K562 (cell line): ENCODE measurements around the gene MFAP3L. TPM values are rescaled to one million over a fixed set of nuclear protein-coding genes. Genes with fewer than 3 reads are reported as not detected.

Experiments
- ATAC-seq: fragments of 200-7000 bp; cut with Tn5 transposase; 3 replicates; pipeline ENCODE4 v1.9.1; 2020; ENCODE audit warnings: moderate library complexity
- BruUV-seq: library from RNA; stranded (reverse); fragments of 400-500 nt; replicated peaks from 2 replicates; lab custom pipeline; 2021; lab: Mats Ljungman, UMichigan
- CTCF ChIA-PET: fragments of 300-600 bp; formaldehyde crosslinking; extraction: SDS; loops from one replicate; lab custom pipeline; 2021; ENCODE audit warnings: low intra/inter-chr PET ratio; lab: Yijun Ruan, JAX
- POLR2A ChIA-PET: fragments of 300-600, 350-650 bp; sonication (Branson Sonifier 250); formaldehyde crosslinking; extraction: SDS; loops from one replicate; lab custom pipeline; 2021; ENCODE audit warnings: antibody characterized with exemption, inconsistent platforms; lab: Yijun Ruan, JAX
- DNase-seq, 4 experiments: peaks; one replicate each; pipeline versions ENCODE4 v3.0.0 to v3.0.0-alpha.2; 2011 to 2018; ENCODE audit warnings: low spot score in 3 of 4, mixed read lengths in 3 of 4; ENCODE audit errors: extremely low read depth in 1 of 4
- FAIRE-seq: peaks from 2 replicates; lab custom pipeline; 2011; peaks lifted over from hg19 to GRCh38; lab: Jason Lieb, UNC
- H2AFZ ChIP-seq: 2 replicates; pipeline ENCODE4 v1.6.0; 2011; ENCODE audit warnings: low read depth, low read length, control low read depth, inconsistent platforms
- H3K27ac ChIP-seq: fragments of 200-600 bp; 3 replicates; pipeline ENCODE4 v1.8.0; 2011; ENCODE audit warnings: low read depth, mild to moderate bottlenecking, control low read depth, inconsistent platforms, low read length, moderate library complexity, mixed read lengths; ENCODE audit errors: extremely low read depth
- H3K27me3 ChIP-seq, 2 experiments: fragments of 300-600 bp in 1 of 2; 2 replicates in 1 of 2; 3 replicates in 1 of 2; pipeline versions ENCODE4 v1.6.0 to v1.8.0; 2011; ENCODE audit warnings: inconsistent platforms in 2 of 2, low read length in 2 of 2, mild to moderate bottlenecking in 1 of 2, mixed read lengths in 1 of 2, moderate library complexity in 1 of 2; ENCODE audit not compliant: control insufficient read depth in 2 of 2, insufficient read depth in 2 of 2
- H3K36me3 ChIP-seq: fragments of 300-600 bp; 3 replicates; pipeline ENCODE4 v1.8.0; 2011; ENCODE audit warnings: mild to moderate bottlenecking, low read length, inconsistent platforms; ENCODE audit not compliant: control insufficient read depth, insufficient read depth
- H3K4me1 ChIP-seq, 2 experiments: fragments of 200-600 bp in 1 of 2; replicated peaks in 1 of 2; 2 replicates in 1 of 2; 3 replicates in 1 of 2; pipeline versions ENCODE4 v1.5.1 to v1.8.0; 2011; ENCODE audit warnings: inconsistent platforms in 2 of 2, low read length in 2 of 2, mild to moderate bottlenecking in 1 of 2, mixed read lengths in 1 of 2, moderate library complexity in 1 of 2; ENCODE audit not compliant: control insufficient read depth in 2 of 2, insufficient read depth in 2 of 2
- H3K4me2 ChIP-seq: 2 replicates; pipeline ENCODE4 v1.6.1; 2011; ENCODE audit warnings: low read length, control low read depth, inconsistent platforms, mixed read lengths; ENCODE audit not compliant: insufficient read depth
- H3K4me3 ChIP-seq: fragments of 200-600 bp; sonication (generic), shearing (Covaris generic); 2 replicates; pipeline ENCODE4 v1.5.1; 2016; ENCODE audit warnings: control low read depth, inconsistent platforms
- H3K79me2 ChIP-seq: fragments of 200-600 bp; 3 replicates; pipeline ENCODE4 v1.8.0; 2011; ENCODE audit warnings: low read length, inconsistent platforms; ENCODE audit not compliant: control insufficient read depth, insufficient read depth
- H3K9ac ChIP-seq, 2 experiments: 2 replicates each; pipeline versions ENCODE4 v1.6.0 to v1.6.1; 2011; ENCODE audit warnings: low read depth in 2 of 2, low read length in 2 of 2, control low read depth in 1 of 2, inconsistent platforms in 1 of 2, mild to moderate bottlenecking in 1 of 2, mixed read lengths in 1 of 2; ENCODE audit not compliant: insufficient read depth in 1 of 2
- H3K9me1 ChIP-seq: one replicate; pipeline ENCODE4 v1.6.0; 2011; ENCODE audit warnings: inconsistent platforms, mild to moderate bottlenecking, low read length, moderate library complexity; ENCODE audit not compliant: control insufficient read depth, insufficient read depth
- H3K9me3 ChIP-seq: replicated peaks from 2 replicates; pipeline ENCODE4 v1.5.1; 2011; ENCODE audit warnings: low read depth, low read length, inconsistent platforms; ENCODE audit not compliant: control insufficient read depth, insufficient read depth
- H4K20me1 ChIP-seq: replicated peaks from 2 replicates; pipeline ENCODE4 v1.6.1; 2011; ENCODE audit warnings: low read length, inconsistent platforms, mixed read lengths; ENCODE audit not compliant: control insufficient read depth, insufficient read depth
- EP400 ChIP-seq: fragments of 450-650 bp; IDR thresholded peaks from 2 replicates; pipeline ENCODE4 v1.6.1; 2017; ENCODE audit warnings: antibody characterized with exemption, mild to moderate bottlenecking, moderate library complexity
- ETV1 ChIP-seq: fragments of 450-650 bp; conservative IDR thresholded peaks from 2 replicates; pipeline ENCODE4 v1.6.1; 2016; ENCODE audit warnings: missing genetic modification characterization, control low read depth, low read depth, missing compliant biosample characterization
- FOXJ2 ChIP-seq: fragments of 200-800 bp; sonication (Bioruptor generic); IDR thresholded peaks from 2 replicates; pipeline ENCODE4 v1.6.1; 2016; ENCODE audit warnings: missing genetic modification characterization, missing compliant biosample characterization
- HDAC2 ChIP-seq: fragments of 450-650 bp; IDR thresholded peaks from 2 replicates; pipeline ENCODE4 v1.6.1; 2016; ENCODE audit warnings: mild to moderate bottlenecking
- HEY1 ChIP-seq: fragments of 250-450 bp; sonication (Bioruptor Pico); IDR thresholded peaks from 2 replicates; pipeline ENCODE4 v1.5.0; 2020; ENCODE audit warnings: mild to moderate bottlenecking, moderate library complexity, borderline replicate concordance
- LCOR ChIP-seq: sonication (generic); formaldehyde crosslinking; IDR thresholded peaks from 2 replicates; pipeline ENCODE4 v1.8.0; 2022; ENCODE audit warnings: mild to moderate bottlenecking, missing genetic modification reagents
- MBD2 ChIP-seq: sonication (generic); IDR thresholded peaks from 2 replicates; pipeline ENCODE4 v1.6.1; 2016; ENCODE audit warnings: low read depth, borderline replicate concordance
- MTA2 ChIP-seq: fragments of 450-650 bp; IDR thresholded peaks from 2 replicates; pipeline ENCODE4 v1.6.1; 2016; ENCODE audit warnings: low read depth
- MYNN ChIP-seq, 2 experiments: sonication (generic); formaldehyde crosslinking in 1 of 2; IDR thresholded peaks; 2 replicates each; pipeline versions ENCODE4 v1.5.0 to v1.6.1; 2016 to 2020; ENCODE audit warnings: antibody characterized with exemption in 1 of 2, missing genetic modification reagents in 1 of 2
- NCOR1 ChIP-seq: fragments of 450-650 bp; IDR thresholded peaks from 2 replicates; pipeline ENCODE4 v1.6.1; 2016; ENCODE audit warnings: mild to moderate bottlenecking, moderate library complexity
- NFIC ChIP-seq: fragments of 450-650 bp; IDR thresholded peaks from 2 replicates; pipeline ENCODE4 v1.6.1; 2017; ENCODE audit warnings: mild to moderate bottlenecking, inconsistent platforms
- NRF1 ChIP-seq, 2 experiments: fragments of 450-650 bp; IDR thresholded peaks in 1 of 2; conservative IDR thresholded peaks in 1 of 2; 2 replicates each; pipeline ENCODE4 v1.6.1; 2014; ENCODE audit warnings: mild to moderate bottlenecking in 2 of 2
- OTX1 ChIP-seq: fragments of 450-650 bp; formaldehyde crosslinking; IDR thresholded peaks from 2 replicates; pipeline ENCODE4 v1.4.0; 2022; ENCODE audit warnings: mild to moderate bottlenecking
- POLR2H ChIP-seq: IDR thresholded peaks from 2 replicates; pipeline ENCODE4 v1.6.1; 2016; ENCODE audit warnings: missing genetic modification characterization, low read depth, mild to moderate bottlenecking, control low read depth, missing compliant biosample characterization, moderate library complexity
- SMARCA4 ChIP-seq: fragments of 450-650 bp; IDR thresholded peaks from 2 replicates; pipeline ENCODE4 v1.6.1; 2016
- SUPT5H ChIP-seq: fragments of 450-650 bp; IDR thresholded peaks from 2 replicates; pipeline ENCODE4 v1.6.1; 2016
- TRIM24 ChIP-seq, 2 experiments: fragments of 450-650 bp; IDR thresholded peaks; 2 replicates each; pipeline ENCODE4 v1.6.1; 2016
- ZC3H8 ChIP-seq: fragments of 450-650 bp; IDR thresholded peaks from 2 replicates; pipeline ENCODE4 v1.6.1; 2017
- ZNF445 ChIP-seq: fragments of 250-450 bp; sonication (Bioruptor Pico); IDR thresholded peaks from 2 replicates; pipeline ENCODE4 v1.4.0; 2020; ENCODE audit warnings: low read depth, mild to moderate bottlenecking, moderate library complexity
- ZNF449 ChIP-seq: fragments of 250-450 bp; sonication (Bioruptor Pico); IDR thresholded peaks from 2 replicates; pipeline ENCODE4 v1.8.0; 2022; ENCODE audit warnings: moderate library complexity, mild to moderate bottlenecking, inconsistent platforms
- WGBS: fragments of 100-300 bp; shearing (Covaris generic); methylation state at CpG from one replicate; pipeline ENCODE4 v1.1.6; 2016; ENCODE audit warnings: low coverage, mixed read lengths; ENCODE audit not compliant: insufficient coverage; ENCODE audit errors: missing lambda C conversion rate; 5-methylcytosine and 5-hydroxymethylcytosine counted together
- in situ Hi-C: fragments of 300-500 bp; cut with MboI; formaldehyde crosslinking; loops from 4 replicates; pipeline ENCODE4 v1.15.0; 2018; ENCODE audit warnings: inconsistent platforms, mixed read lengths
- intact Hi-C: fragments of 100-400 bp; cut with micrococcal nuclease; formaldehyde crosslinking; loops from 2 replicates; pipeline ENCODE4 v1.14.2; 2022
- polyA plus RNA-seq, 8 experiments: library from polyadenylated mRNA; depleted of rRNA in 4 of 8; stranded (reverse) in 5 of 8; unstranded in 3 of 8; fragments of >200 nt; fragmentation: Nextera tagmentation in 2 of 8; fragmentation: Illumina TruSeq in 1 of 8; extraction: Ambion mirVana in 2 of 8; extraction: Trizol in 1 of 8; gene quantifications; 2 replicates each; pipeline versions ENCODE4 v1.2.1 to v1.2.3, GENCODE V29; 2011 to 2014; ENCODE audit warnings: inconsistent platforms in 1 of 8, missing spikeins in 1 of 8
- total RNA-seq, 7 experiments: library from RNA; depleted of rRNA in 6 of 7; stranded (reverse); fragments of >200 nt in 6 of 7; fragmentation: Illumina TruSeq in 2 of 7; extraction: Trizol in 2 of 7; gene quantifications; 2 replicates each; pipeline versions ENCODE4 v1.2.1 to v1.2.3, GENCODE V29; 2011 to 2021; ENCODE audit warnings: low replicate concordance in 1 of 7
- TF ChIP-seq, protein P1 (sequence below): fragments of 250-450 bp; sonication (Bioruptor Pico); IDR thresholded peaks from 2 replicates; pipeline ENCODE4 v1.8.0; 2021; ENCODE audit warnings: moderate library complexity, mild to moderate bottlenecking, inconsistent platforms
- TF ChIP-seq, protein P2 (sequence below): fragments of 450-650 bp; formaldehyde crosslinking; IDR thresholded peaks from 2 replicates; pipeline ENCODE4 v1.4.0; 2022; ENCODE audit warnings: mild to moderate bottlenecking, moderate library complexity

MFAP3L gene
- total and polyA plus RNA-seq, 9 of the 15 experiments (the other 6 are each of a cell fraction or from before 2014, with no cell fraction given), result 0.06 to 0.25 (median 0.20) TPM; not detected in 3

DNA sequence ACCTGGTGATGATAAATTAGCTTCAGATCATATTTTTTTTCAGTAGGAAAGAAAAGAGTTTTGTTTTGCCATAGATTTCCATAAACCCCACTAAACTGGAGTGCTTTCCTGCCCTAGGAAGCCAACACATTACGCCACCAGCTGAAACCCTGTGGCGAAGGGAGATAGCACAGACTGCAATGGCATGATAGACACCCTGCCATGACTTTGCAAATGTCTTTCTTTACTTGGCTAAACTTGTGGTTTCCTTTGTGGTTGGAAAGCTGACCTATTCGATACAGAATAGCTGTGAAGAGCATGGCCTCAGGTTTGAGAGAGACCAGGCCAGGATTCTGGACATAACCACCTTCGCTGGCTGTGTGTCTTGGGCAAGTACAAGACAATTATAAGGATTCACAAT is 19.1 kb downstream of the MFAP3L start:
- DNase-seq (peak; percentile 63 to 80 (median 66)), ATAC-seq (peak; percentile 96), FAIRE-seq (peak; percentile 94)
- H3K36me3 ChIP-seq, result no peaks in the 10 kb centered on the region
- H2AFZ ChIP-seq, result no peak overlapping the region
- 2% methylated on average over 4 of the region's 4 CpGs for WGBS
- H3K9me1 ChIP-seq, result no peaks in the 10 kb centered on the region
- H3K9me3 ChIP-seq, result no peaks in the 10 kb centered on the region
- no peaks in the 10 kb centered on the region for H4K20me1 ChIP-seq
- ChIA-PET POLR2A (interaction anchor here (0.7 kb wide), 1 partner anchor 334 kb away, joined by 4 read pairs; no protein-coding TSS in a partner anchor), CTCF (no interaction called here)
- in situ Hi-C loops, result no loop called here
- intact Hi-C loops, result loop anchor here (2.0 kb wide), 1 partner anchor 20 kb away; the partner anchor contains the start of gene MFAP3L
- peak overlapping the region; percentile 53; the same call in 1 of the 2 replicates for H3K4me2 ChIP-seq
- H3K27ac ChIP-seq, result no peak overlapping the region
- H3K4me1 ChIP-seq, result peaks cover 0 to 13% of the 10 kb centered on the region in 2 experiments; a peak in 3 of 5 replicates
- no peaks in the 10 kb centered on the region; a peak in 1 of 5 replicates for H3K27me3 ChIP-seq
- BruUV-seq, result no TSS peak
- no peak overlapping the region for H3K9ac ChIP-seq
- no peak overlapping the region for H3K4me3 ChIP-seq
- H3K79me2 ChIP-seq, result no peaks in the 10 kb centered on the region
- TF ChIP-seq ETV1, result peak; percentile 87
- TF ChIP-seq MTA2, result peak; percentile 91
- TF ChIP-seq, protein P1, sequence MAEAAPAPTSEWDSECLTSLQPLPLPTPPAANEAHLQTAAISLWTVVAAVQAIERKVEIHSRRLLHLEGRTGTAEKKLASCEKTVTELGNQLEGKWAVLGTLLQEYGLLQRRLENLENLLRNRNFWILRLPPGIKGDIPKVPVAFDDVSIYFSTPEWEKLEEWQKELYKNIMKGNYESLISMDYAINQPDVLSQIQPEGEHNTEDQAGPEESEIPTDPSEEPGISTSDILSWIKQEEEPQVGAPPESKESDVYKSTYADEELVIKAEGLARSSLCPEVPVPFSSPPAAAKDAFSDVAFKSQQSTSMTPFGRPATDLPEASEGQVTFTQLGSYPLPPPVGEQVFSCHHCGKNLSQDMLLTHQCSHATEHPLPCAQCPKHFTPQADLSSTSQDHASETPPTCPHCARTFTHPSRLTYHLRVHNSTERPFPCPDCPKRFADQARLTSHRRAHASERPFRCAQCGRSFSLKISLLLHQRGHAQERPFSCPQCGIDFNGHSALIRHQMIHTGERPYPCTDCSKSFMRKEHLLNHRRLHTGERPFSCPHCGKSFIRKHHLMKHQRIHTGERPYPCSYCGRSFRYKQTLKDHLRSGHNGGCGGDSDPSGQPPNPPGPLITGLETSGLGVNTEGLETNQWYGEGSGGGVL (CRISPR knock-in tag), result no peak
- TF ChIP-seq SUPT5H, result no peak
- peak; percentile 84 for TF ChIP-seq NFIC
- TF ChIP-seq POLR2H, result 0 out of 2 replicates have a peak, but pooled peaks have one; percentile 37
- peak; percentile 79; the same call in 1 of the 2 replicates for TF ChIP-seq MYNN (IDR thresholded peaks at IDR 0.05)
- no peak for TF ChIP-seq MYNN (CRISPR knock-in tag; IDR thresholded peaks at IDR 0.05)
- TF ChIP-seq EP400, result peak; percentile 59
- TF ChIP-seq MBD2, result peak; percentile 32; the same call in 1 of the 2 replicates
- TF ChIP-seq HDAC2, result peak; percentile 96
- TF ChIP-seq, protein P2, sequence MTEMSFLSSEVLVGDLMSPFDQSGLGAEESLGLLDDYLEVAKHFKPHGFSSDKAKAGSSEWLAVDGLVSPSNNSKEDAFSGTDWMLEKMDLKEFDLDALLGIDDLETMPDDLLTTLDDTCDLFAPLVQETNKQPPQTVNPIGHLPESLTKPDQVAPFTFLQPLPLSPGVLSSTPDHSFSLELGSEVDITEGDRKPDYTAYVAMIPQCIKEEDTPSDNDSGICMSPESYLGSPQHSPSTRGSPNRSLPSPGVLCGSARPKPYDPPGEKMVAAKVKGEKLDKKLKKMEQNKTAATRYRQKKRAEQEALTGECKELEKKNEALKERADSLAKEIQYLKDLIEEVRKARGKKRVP, result peak; percentile 82
- TF ChIP-seq SMARCA4, result peak; percentile 97
- peak; percentile 94 for TF ChIP-seq NCOR1
- peak; percentile 78 for TF ChIP-seq FOXJ2 (tag)
- no peak for TF ChIP-seq ZC3H8
- peak; percentile 28; the same call in 1 of the 2 replicates for TF ChIP-seq ZNF449
- TF ChIP-seq OTX1, result 0 out of 2 replicates have a peak, but pooled peaks have one; percentile 67
- TF ChIP-seq ZNF445 (CRISPR knock-in tag), result no peak
- TF ChIP-seq LCOR, result peak; percentile 76
- peak; percentile 95 for TF ChIP-seq TRIM24 (IDR thresholded peaks at IDR 0.05)
- TF ChIP-seq HEY1 (CRISPR knock-in tag), result peak; percentile 59; the same call in 1 of the 2 replicates
- TF ChIP-seq NRF1 (conservative IDR thresholded peaks at IDR 0.05 in 1 of 2, IDR thresholded peaks at IDR 0.05 in 1 of 2), result no peak
